GM23248 (cell line): ENCODE measurements around the gene RSAD2. TPM values are rescaled to one million over a fixed set of nuclear protein-coding genes. Genes with fewer than 3 reads are reported as not detected.

ENCODE experiments used
- DNase-seq: peaks from one replicate; pipeline ENCODE4 v3.0.0-alpha.2; 2015
- H2AFZ ChIP-seq: fragments of 200-600 bp; sonication (generic); 2 replicates; pipeline ENCODE4 v1.6.1; 2016; ENCODE audit warnings: antibody characterized with exemption
- H3F3A ChIP-seq: fragments of 200-600 bp; sonication (generic); 2 replicates; pipeline ENCODE4 v1.6.1; 2016; ENCODE audit warnings: mild to moderate bottlenecking, antibody characterized with exemption, mixed run types; ENCODE audit not compliant: insufficient read depth
- H3K27ac ChIP-seq: fragments of 200-600 bp; sonication (generic); 2 replicates; pipeline ENCODE4 v1.5.1; 2016; ENCODE audit warnings: mild to moderate bottlenecking
- H3K27me3 ChIP-seq: fragments of 200-600 bp; sonication (generic); replicated peaks from 2 replicates; pipeline ENCODE4 v1.6.1; 2016; ENCODE audit warnings: mild to moderate bottlenecking; ENCODE audit not compliant: insufficient read depth
- H3K36me3 ChIP-seq: fragments of 200-600 bp; sonication (generic); 2 replicates; pipeline ENCODE4 v1.6.1; 2016; ENCODE audit warnings: low read depth, mild to moderate bottlenecking
- H3K4me1 ChIP-seq: fragments of 200-600 bp; sonication (generic); 2 replicates; pipeline ENCODE4 v1.6.1; 2016; ENCODE audit warnings: mild to moderate bottlenecking; ENCODE audit not compliant: insufficient read depth
- H3K4me2 ChIP-seq: fragments of 200-600 bp; sonication (generic); one replicate; pipeline ENCODE4 v1.6.1; 2016; ENCODE audit warnings: mild to moderate bottlenecking; ENCODE audit not compliant: unreplicated experiment
- H3K4me3 ChIP-seq: fragments of 200-600 bp; sonication (generic); 2 replicates; pipeline ENCODE4 v1.5.1; 2016; ENCODE audit warnings: mild to moderate bottlenecking
- H3K79me2 ChIP-seq: fragments of 200-600 bp; sonication (generic); 2 replicates; pipeline ENCODE4 v1.6.1; 2016; ENCODE audit warnings: mild to moderate bottlenecking; ENCODE audit not compliant: insufficient read depth
- H3K9ac ChIP-seq: fragments of 200-600 bp; sonication (generic); 2 replicates; pipeline ENCODE4 v1.6.1; 2016; ENCODE audit warnings: mild to moderate bottlenecking
- H3K9me2 ChIP-seq: fragments of 200-600 bp; sonication (generic); 2 replicates; pipeline ENCODE4 v1.6.1; 2016; ENCODE audit warnings: mixed run types, mild to moderate bottlenecking, moderate library complexity; ENCODE audit not compliant: insufficient read depth
- H3K9me3 ChIP-seq: fragments of 200-600 bp; sonication (generic); one replicate; pipeline ENCODE4 v1.6.1; 2017; ENCODE audit warnings: low read depth
- H4K20me1 ChIP-seq: fragments of 200-600 bp; sonication (generic); 2 replicates; pipeline ENCODE4 v1.6.0; 2016; ENCODE audit not compliant: insufficient read depth
- EZH2 ChIP-seq: fragments of 200-600 bp; sonication (generic); IDR thresholded peaks from 2 replicates; pipeline ENCODE4 v1.6.1; 2018; ENCODE audit warnings: antibody characterized with exemption, mild to moderate bottlenecking; ENCODE audit not compliant: insufficient read depth, poor library complexity, severe bottlenecking
- EZH2phosphoT487 ChIP-seq: fragments of 200-600 bp; sonication (generic); IDR thresholded peaks from 2 replicates; pipeline ENCODE4 v1.6.1; 2018; ENCODE audit warnings: antibody characterized with exemption, moderate library complexity, mild to moderate bottlenecking, low read depth; ENCODE audit not compliant: insufficient read depth
- WGBS, 2 experiments: methylation state at CpG; one replicate each; pipeline ENCODE4 v1.1.6; 2015 to 2017; ENCODE audit warnings: low lambda C conversion rate in 2 of 2, low coverage in 1 of 2; ENCODE audit errors: missing lambda C conversion rate in 2 of 2; 5-methylcytosine and 5-hydroxymethylcytosine counted together
- in situ Hi-C: fragments of 300-500 bp; cut with MboI; formaldehyde crosslinking; loops from 2 replicates; pipeline ENCODE4 v1.15.0; 2020
- polyA plus RNA-seq: library from polyadenylated mRNA; unstranded; fragments of >200 nt; fragmentation: Nextera tagmentation; extraction: Ambion mirVana; gene quantifications from 2 replicates; pipeline ENCODE4 v1.2.1, GENCODE V29; 2016
- total RNA-seq: library from RNA; depleted of rRNA; stranded (reverse); fragments of >200 nt; shearing (Covaris generic); gene quantifications from 2 replicates; pipeline ENCODE4 v1.2.3, GENCODE V29; 2014

The RSAD2 gene
- total and polyA plus RNA-seq, 2 experiments from 2014 or later = not detected

DNA sequence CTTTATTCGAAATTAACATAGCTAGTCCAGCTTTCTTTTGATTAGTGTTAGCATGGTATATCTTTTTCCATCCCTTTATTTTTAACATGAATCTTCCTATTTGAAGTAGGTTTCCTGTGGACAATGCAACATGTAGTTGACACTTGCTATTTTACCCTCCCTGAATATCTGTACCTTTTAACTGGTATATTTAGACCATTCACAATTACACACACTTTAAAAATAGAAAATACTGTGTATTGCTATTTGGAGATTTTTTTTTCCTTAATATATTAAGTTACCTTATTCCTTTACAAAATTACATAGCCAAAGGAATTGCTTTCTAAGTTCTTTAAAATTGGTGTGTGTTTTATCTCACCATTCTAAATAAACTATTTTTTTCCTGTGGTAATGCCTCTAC is 54.6 kb downstream of the RSAD2 start:
- Histone ChIP-seq H3F3A (no peaks in the 10 kb centered on the region), H3K4me1 (no peaks in the 10 kb centered on the region), H3K9me2 (no peaks in the 10 kb centered on the region), H3K36me3 (no peaks in the 10 kb centered on the region), H3K4me3 (no peak overlapping the region), H4K20me1 (no peaks in the 10 kb centered on the region), H2AFZ (no peak overlapping the region), H3K9me3 (no peaks in the 10 kb centered on the region), H3K4me2 (no peak overlapping the region), H3K27me3 (no peaks in the 10 kb centered on the region), H3K9ac (no peak overlapping the region), H3K27ac (no peak overlapping the region), H3K79me2 (no peaks in the 10 kb centered on the region)
- no peak for DNase-seq
- WGBS, 2 experiments = 75% methylated on average over 1 of the region's 1 CpG
- TF ChIP-seq EZH2 (no peak), EZH2phosphoT487 (no peak)
- in situ Hi-C loops = no loop called here

DNA sequence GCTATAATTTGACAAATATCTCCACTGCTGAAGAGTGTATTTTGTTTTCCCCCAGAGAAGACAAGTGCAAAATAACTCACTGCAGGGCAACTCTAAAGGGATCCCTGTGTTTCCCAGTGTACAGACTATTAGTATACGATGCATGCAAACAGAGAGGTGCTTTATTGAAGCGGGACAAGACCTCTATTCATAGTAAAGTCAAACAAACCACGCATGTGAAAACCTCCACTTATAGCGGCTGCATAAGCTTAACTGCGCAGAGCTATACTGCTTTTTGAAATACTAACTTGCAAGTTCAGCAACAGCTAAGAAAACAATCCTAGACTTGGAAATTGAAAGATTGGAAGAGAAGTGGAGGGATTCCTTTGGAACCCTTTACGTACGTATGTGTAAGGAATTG is 55.3 kb downstream of the RSAD2 start:
- 92 to 97% methylated on average over 7 of the region's 7 CpGs for WGBS, 2 experiments
- no peak for TF ChIP-seq EZH2phosphoT487
- Histone ChIP-seq H3K9me2 (no peaks in the 10 kb centered on the region), H3K9ac (no peak overlapping the region), H3K9me3 (no peaks in the 10 kb centered on the region), H3K4me2 (no peak overlapping the region), H3K27me3 (no peaks in the 10 kb centered on the region), H4K20me1 (no peaks in the 10 kb centered on the region), H2AFZ (no peak overlapping the region), H3K36me3 (no peaks in the 10 kb centered on the region), H3K79me2 (no peaks in the 10 kb centered on the region), H3K27ac (no peak overlapping the region), H3K4me1 (no peaks in the 10 kb centered on the region), H3F3A (no peaks in the 10 kb centered on the region), H3K4me3 (no peak overlapping the region)
- in situ Hi-C loops = no loop called here
- no peak for DNase-seq

- WGBS, 2 experiments = 92 to 97% methylated on average over 3 of the region's 3 CpGs
These were observed 56.3 kb downstream of the RSAD2 start for GRCh38 chr2:6933911-6934310.

DNA sequence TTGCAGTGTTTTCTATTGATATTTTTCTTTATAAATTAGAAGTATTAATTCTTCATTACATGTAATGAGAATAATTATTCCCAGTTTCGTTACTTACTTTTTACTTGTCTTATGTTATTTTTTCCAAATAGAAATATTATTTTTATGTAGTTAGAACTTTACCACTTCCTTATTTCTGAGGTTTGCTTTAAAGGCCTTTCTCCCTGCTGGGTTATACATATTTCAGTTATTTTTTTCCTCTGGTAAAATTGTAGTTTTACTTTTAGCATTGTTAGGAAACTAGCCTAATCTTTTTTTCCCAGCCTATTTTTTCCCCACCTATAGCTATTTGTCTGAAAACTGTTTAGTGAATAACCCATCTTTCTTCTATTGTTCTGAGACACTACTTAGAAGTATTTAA is 56.8 kb downstream of the RSAD2 start:
- Histone ChIP-seq H3K9me3 (no peaks in the 10 kb centered on the region), H3K9ac (no peak overlapping the region), H3K4me2 (no peak overlapping the region), H3K27ac (no peak overlapping the region), H3K4me1 (no peaks in the 10 kb centered on the region), H3K79me2 (no peaks in the 10 kb centered on the region), H2AFZ (no peak overlapping the region), H4K20me1 (no peaks in the 10 kb centered on the region), H3K27me3 (0 out of 2 replicates have a peak, but pooled peaks cover 3% of the 10 kb centered on the region), H3K4me3 (no peak overlapping the region), H3F3A (no peaks in the 10 kb centered on the region), H3K9me2 (no peaks in the 10 kb centered on the region), H3K36me3 (no peaks in the 10 kb centered on the region)
- WGBS, 2 experiments = 81% methylated on average over 1 of the region's 1 CpG
- DNase-seq = no peak
- in situ Hi-C loops = no loop called here
- no peak for TF ChIP-seq EZH2
- no peak for TF ChIP-seq EZH2phosphoT487

More at GRCh38 chr2:6933911-6934310, 56.3 kb downstream of the RSAD2 start:
- Histone ChIP-seq H3K4me2 (no peak overlapping the region), H4K20me1 (no peaks in the 10 kb centered on the region), H3K9me2 (no peaks in the 10 kb centered on the region), H3K27me3 (no peaks in the 10 kb centered on the region), H3F3A (no peaks in the 10 kb centered on the region), H3K4me1 (no peaks in the 10 kb centered on the region), H3K9me3 (no peaks in the 10 kb centered on the region), H3K79me2 (no peaks in the 10 kb centered on the region), H3K36me3 (no peaks in the 10 kb centered on the region), H3K27ac (no peak overlapping the region), H2AFZ (no peak overlapping the region), H3K9ac (no peak overlapping the region), H3K4me3 (no peak overlapping the region)
- no peak for DNase-seq
- in situ Hi-C loops = no loop called here
- TF ChIP-seq EZH2 (no peak), EZH2phosphoT487 (no peak)
